ENCODE measurements around the gene SEZ6. TPM values are rescaled to one million over a fixed set of nuclear protein-coding genes. Genes with fewer than 3 reads are reported as not detected.

The SEZ6 gene
- total RNA-seq, 1 donor = not detected

- DNase-seq (ENCODE audit: low read depth) = no peak
- TF ChIP-seq CTCF (IDR thresholded peaks at IDR 0.05; ENCODE audit: insufficient read depth, low read length) = no peak
- H3K4me3 ChIP-seq (ENCODE audit: low read depth, low read length) = no peak overlapping the region
Observed at GRCh38 chr17:28917029-28917428, 88.8 kb downstream of the SEZ6 start.

- H3K4me3 ChIP-seq (ENCODE audit: low read depth, low read length) = no peak overlapping the region
- peak; percentile 62 for DNase-seq (ENCODE audit: low read depth)
- peak; percentile 65 for TF ChIP-seq CTCF (IDR thresholded peaks at IDR 0.05; ENCODE audit: insufficient read depth, low read length)
Observed at GRCh38 chr17:28916302-28916934, 89.4 kb downstream of the SEZ6 start.

- TF ChIP-seq CTCF (IDR thresholded peaks at IDR 0.05; ENCODE audit: insufficient read depth, low read length) = no peak
- DNase-seq (ENCODE audit: low read depth) = no peak
- H3K4me3 ChIP-seq (ENCODE audit: low read depth, low read length) = no peak overlapping the region
Observed at GRCh38 chr17:28912938-28913333, 92.9 kb downstream of the SEZ6 start.

GRCh38 chr17:28912281-28912937, 93.4 kb downstream of the SEZ6 start:
- no peak for DNase-seq (ENCODE audit: low read depth)
- H3K4me3 ChIP-seq (ENCODE audit: low read depth, low read length) = no peak overlapping the region
- peak; percentile 24 for TF ChIP-seq CTCF (IDR thresholded peaks at IDR 0.05; ENCODE audit: insufficient read depth, low read length)

- no peak overlapping the region for H3K4me3 ChIP-seq (ENCODE audit: low read depth, low read length)
- DNase-seq (ENCODE audit: low read depth) = no peak
- no peak for TF ChIP-seq CTCF (IDR thresholded peaks at IDR 0.05; ENCODE audit: insufficient read depth, low read length)
Observed at GRCh38 chr17:28911411-28912045, 94.3 kb downstream of the SEZ6 start.

- no peak overlapping the region for H3K4me3 ChIP-seq (ENCODE audit: low read depth, low read length)
- DNase-seq (ENCODE audit: low read depth) = no peak
- TF ChIP-seq CTCF (IDR thresholded peaks at IDR 0.05; ENCODE audit: insufficient read depth, low read length) = no peak
Observed at GRCh38 chr17:28910534-28910933, 95.3 kb downstream of the SEZ6 start.
